ENCODE results near the gene VAV3. TPM values are rescaled to one million over a fixed set of nuclear protein-coding genes. Genes with fewer than 3 reads are reported as not detected.

The VAV3 gene
- total and polyA plus RNA-seq, 2 of the 13 experiments (the other 11 are each of a cell fraction or from before 2014, with no cell fraction given): 15.9 to 29.8 TPM

- Histone ChIP-seq H3K79me2 (ENCODE audit: insufficient read depth, low read length) (no peaks in the 10 kb centered on the region), H3K36me3 (replicated peaks in 1 of 2; ENCODE audit: control insufficient read depth in 1 of 2, insufficient read depth in 2 of 2, low read length in 2 of 2) (0 out of 5 replicates have a peak, but pooled peaks cover 0 to 1% of the 10 kb centered on the region in 2 experiments), H3K4me1 (ENCODE audit: insufficient read depth, low read length) (peaks cover 26% of the 10 kb centered on the region), H3K27ac (ENCODE audit: extremely low read length, insufficient read depth, low read length) (no peak overlapping the region), H3K9ac (ENCODE audit: insufficient read depth, low read depth, low read length) (no peak overlapping the region), H4K20me1 (ENCODE audit: insufficient read depth, low read length) (no peaks in the 10 kb centered on the region), H3K9me3 (ENCODE audit: low read length) (no peaks in the 10 kb centered on the region), H2AFZ (ENCODE audit: low read length) (no peak overlapping the region), H3K4me3 (replicated peaks in 1 of 3; ENCODE audit: insufficient read depth in 1 of 3, low read depth in 2 of 3, low read length in 3 of 3) (no peak overlapping the region), H3K4me2 (ENCODE audit: low read depth, low read length) (no peak overlapping the region), H3K27me3 (ENCODE audit: control insufficient read depth in 1 of 2, insufficient read depth in 2 of 2, low read length in 2 of 2) (no peaks in the 10 kb centered on the region)
- FAIRE-seq (no peak), DNase-seq (ENCODE audit: low spot score) (no peak), ATAC-seq (no peak)
- BruUV-seq (replicated peaks): no TSS peak
- in situ Hi-C loops (cut with HindIII; ENCODE audit: extremely low pct_ligation_motif_present, low pct_unique_long_range_greater_than_20kb) (no loop called here), intact Hi-C loops (cut with micrococcal nuclease; ENCODE audit: unreplicated experiment) (no loop called here)
- TF ChIP-seq ZNF24 (IDR thresholded peaks at IDR 0.05) (peak; percentile 65; the same call in 1 of the 2 replicates), BATF2 (CRISPR knock-in tag; IDR thresholded peaks at IDR 0.05) (no peak)
- ChIA-PET CTCF (ENCODE audit: low intra/inter-chr PET ratio, low total read pairs) (no interaction called here), POLR2A (no interaction called here)
- WGBS (ENCODE audit: low lambda C conversion rate): 93% methylated on average over 4 of the region's 4 CpGs
Observed at GRCh38 chr1:107590900-107591622, 373.9 kb downstream of the VAV3 start.

GRCh38 chr1:107590087-107590486 is 374.9 kb downstream of the VAV3 start:
- Histone ChIP-seq H3K79me2 (ENCODE audit: insufficient read depth, low read length) (no peaks in the 10 kb centered on the region), H3K4me3 (replicated peaks in 1 of 3; ENCODE audit: insufficient read depth in 1 of 3, low read depth in 2 of 3, low read length in 3 of 3) (no peak overlapping the region), H2AFZ (ENCODE audit: low read length) (no peak overlapping the region), H3K27me3 (ENCODE audit: control insufficient read depth in 1 of 2, insufficient read depth in 2 of 2, low read length in 2 of 2) (no peaks in the 10 kb centered on the region), H3K27ac (ENCODE audit: extremely low read length, insufficient read depth, low read length) (no peak overlapping the region), H3K4me1 (ENCODE audit: insufficient read depth, low read length) (peaks cover 19% of the 10 kb centered on the region), H3K9me3 (ENCODE audit: low read length) (no peaks in the 10 kb centered on the region), H3K4me2 (ENCODE audit: low read depth, low read length) (no peak overlapping the region), H3K9ac (ENCODE audit: insufficient read depth, low read depth, low read length) (no peak overlapping the region), H3K36me3 (replicated peaks in 1 of 2; ENCODE audit: control insufficient read depth in 1 of 2, insufficient read depth in 2 of 2, low read length in 2 of 2) (0 out of 5 replicates have a peak, but pooled peaks cover 0 to 1% of the 10 kb centered on the region in 2 experiments), H4K20me1 (ENCODE audit: insufficient read depth, low read length) (no peaks in the 10 kb centered on the region)
- ATAC-seq (no peak), FAIRE-seq (no peak), DNase-seq (ENCODE audit: low spot score) (peak; percentile 28)
- ChIA-PET POLR2A (no interaction called here), CTCF (ENCODE audit: low intra/inter-chr PET ratio, low total read pairs) (no interaction called here)
- intact Hi-C loops (cut with micrococcal nuclease; ENCODE audit: unreplicated experiment): no loop called here
- in situ Hi-C loops (cut with HindIII; ENCODE audit: extremely low pct_ligation_motif_present, low pct_unique_long_range_greater_than_20kb): no loop called here
- no TSS peak for BruUV-seq (replicated peaks)
- no peak for TF ChIP-seq ZNF503 (CRISPR knock-in tag; IDR thresholded peaks at IDR 0.05)
- peak; percentile 96 for TF ChIP-seq ZNF317 (CRISPR knock-in tag; IDR thresholded peaks at IDR 0.05)
- TF ChIP-seq HNF4G (IDR thresholded peaks at IDR 0.05; ENCODE audit: borderline replicate concordance, low read depth, low read length): 0 out of 2 replicates have a peak, but pooled peaks have one; percentile 24
- no peak for TF ChIP-seq HNF4G (CRISPR knock-in tag; IDR thresholded peaks at IDR 0.05; ENCODE audit: borderline replicate concordance, low read depth)
